ENCODE measurements around the gene IL6R.

- TF ChIP-seq, protein P1, sequence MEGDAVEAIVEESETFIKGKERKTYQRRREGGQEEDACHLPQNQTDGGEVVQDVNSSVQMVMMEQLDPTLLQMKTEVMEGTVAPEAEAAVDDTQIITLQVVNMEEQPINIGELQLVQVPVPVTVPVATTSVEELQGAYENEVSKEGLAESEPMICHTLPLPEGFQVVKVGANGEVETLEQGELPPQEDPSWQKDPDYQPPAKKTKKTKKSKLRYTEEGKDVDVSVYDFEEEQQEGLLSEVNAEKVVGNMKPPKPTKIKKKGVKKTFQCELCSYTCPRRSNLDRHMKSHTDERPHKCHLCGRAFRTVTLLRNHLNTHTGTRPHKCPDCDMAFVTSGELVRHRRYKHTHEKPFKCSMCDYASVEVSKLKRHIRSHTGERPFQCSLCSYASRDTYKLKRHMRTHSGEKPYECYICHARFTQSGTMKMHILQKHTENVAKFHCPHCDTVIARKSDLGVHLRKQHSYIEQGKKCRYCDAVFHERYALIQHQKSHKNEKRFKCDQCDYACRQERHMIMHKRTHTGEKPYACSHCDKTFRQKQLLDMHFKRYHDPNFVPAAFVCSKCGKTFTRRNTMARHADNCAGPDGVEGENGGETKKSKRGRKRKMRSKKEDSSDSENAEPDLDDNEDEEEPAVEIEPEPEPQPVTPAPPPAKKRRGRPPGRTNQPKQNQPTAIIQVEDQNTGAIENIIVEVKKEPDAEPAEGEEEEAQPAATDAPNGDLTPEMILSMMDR (conservative IDR thresholded peaks at IDR 0.05): no peak
- no peak for TF ChIP-seq ZFX (IDR thresholded peaks at IDR 0.05)
Measured at GRCh38 chr1:154463512-154463990, 58.4 kb downstream of the IL6R start.
